Chondrocyte (in vitro differentiated cells): ENCODE results near the gene SH2D1B. TPM values are rescaled to one million over a fixed set of nuclear protein-coding genes. Genes with fewer than 3 reads are reported as not detected.

ENCODE experiments used
- DNase-seq: peaks from one replicate; pipeline ENCODE4 v3.0.0; 2021; ENCODE audit warnings: mixed read lengths, low spot score
- H3K27ac Mint-ChIP-seq: one replicate; pipeline ENCODE4 v1.8.0; 2021; ENCODE audit warnings: mild to moderate bottlenecking, moderate library complexity, mixed read lengths; ENCODE audit not compliant: unreplicated experiment
- H3K27me3 Mint-ChIP-seq: 2 replicates; pipeline ENCODE4 v1.8.0; 2021; ENCODE audit warnings: low read depth, mixed read lengths
- H3K36me3 Mint-ChIP-seq: 2 replicates; pipeline ENCODE4 v1.8.0; 2021; ENCODE audit warnings: low read depth, mixed read lengths
- H3K4me1 Mint-ChIP-seq: 2 replicates; pipeline ENCODE4 v1.8.0; 2021; ENCODE audit warnings: low read depth, mild to moderate bottlenecking, mixed read lengths
- H3K4me3 Mint-ChIP-seq: one replicate; pipeline ENCODE4 v1.8.0; 2021; ENCODE audit warnings: mild to moderate bottlenecking, moderate library complexity, mixed read lengths; ENCODE audit not compliant: unreplicated experiment
- H3K9me3 Mint-ChIP-seq: 2 replicates; pipeline ENCODE4 v1.8.0; 2021; ENCODE audit warnings: low read depth, mixed read lengths
- total RNA-seq: library from RNA; stranded (reverse); gene quantifications from 3 replicates; pipeline ENCODE4 v1.2.1, GENCODE V29; 2021
- TF ChIP-seq, protein P1 (sequence below): fragments of 200-600 bp; sonication (generic); IDR thresholded peaks from 2 replicates; pipeline ENCODE4 v1.5.0; 2021; ENCODE audit warnings: antibody characterized with exemption, mild to moderate bottlenecking, moderate library complexity

Gene SH2D1B
- total RNA-seq, 1 donor from 2014 or later: not detected

DNA sequence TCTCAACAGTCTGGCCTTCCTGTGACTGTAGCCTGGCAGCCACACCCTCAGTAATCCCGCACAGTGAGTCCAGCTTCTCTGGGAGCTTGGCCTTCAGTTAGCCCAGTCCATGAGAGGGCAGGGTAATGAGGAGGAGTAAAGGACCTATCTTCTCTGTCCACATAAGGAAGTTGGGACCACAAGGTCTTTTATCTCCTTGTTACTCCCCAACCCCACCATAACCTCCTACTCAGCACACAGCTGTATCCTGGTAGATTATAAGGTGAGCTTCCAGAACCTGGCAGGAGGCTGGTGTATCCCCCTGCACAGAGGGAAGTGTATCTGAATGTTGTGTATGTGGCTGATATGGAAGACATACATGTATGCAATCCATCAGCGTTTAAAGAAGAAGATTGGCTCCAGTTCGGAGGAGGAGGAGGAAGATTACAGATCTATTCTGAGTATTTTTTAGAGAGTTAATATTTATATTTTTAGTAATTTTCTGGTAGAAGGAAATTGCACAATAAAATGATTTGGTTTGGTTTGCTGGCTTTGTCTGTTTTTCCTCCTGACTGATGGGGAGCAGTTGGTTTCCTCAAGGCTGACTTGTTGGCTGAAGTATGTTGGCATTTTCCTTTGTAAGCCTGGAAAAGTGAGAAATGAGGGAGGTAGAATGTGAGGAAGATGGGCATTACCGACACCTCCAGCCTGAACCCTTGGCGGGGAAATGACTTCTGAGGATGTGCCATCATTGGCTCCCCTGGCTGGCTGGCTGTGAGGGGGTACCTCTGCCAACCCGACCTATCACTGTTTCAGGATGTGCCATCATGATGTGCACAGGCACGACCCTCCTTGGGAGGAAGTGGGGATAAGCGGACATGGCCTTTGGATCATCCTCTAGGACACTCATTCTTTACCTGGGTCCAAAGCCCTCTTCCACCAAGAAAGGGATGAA lies 25.4 kb downstream of the SH2D1B start:
- H3K9me3 Mint-ChIP-seq: no peaks in the 10 kb centered on the region
- H3K36me3 Mint-ChIP-seq: peaks cover 9% of the 10 kb centered on the region
- H3K4me1 Mint-ChIP-seq: no peaks in the 10 kb centered on the region
- H3K4me3 Mint-ChIP-seq: no peak overlapping the region
- DNase-seq: no peak
- TF ChIP-seq, protein P1, sequence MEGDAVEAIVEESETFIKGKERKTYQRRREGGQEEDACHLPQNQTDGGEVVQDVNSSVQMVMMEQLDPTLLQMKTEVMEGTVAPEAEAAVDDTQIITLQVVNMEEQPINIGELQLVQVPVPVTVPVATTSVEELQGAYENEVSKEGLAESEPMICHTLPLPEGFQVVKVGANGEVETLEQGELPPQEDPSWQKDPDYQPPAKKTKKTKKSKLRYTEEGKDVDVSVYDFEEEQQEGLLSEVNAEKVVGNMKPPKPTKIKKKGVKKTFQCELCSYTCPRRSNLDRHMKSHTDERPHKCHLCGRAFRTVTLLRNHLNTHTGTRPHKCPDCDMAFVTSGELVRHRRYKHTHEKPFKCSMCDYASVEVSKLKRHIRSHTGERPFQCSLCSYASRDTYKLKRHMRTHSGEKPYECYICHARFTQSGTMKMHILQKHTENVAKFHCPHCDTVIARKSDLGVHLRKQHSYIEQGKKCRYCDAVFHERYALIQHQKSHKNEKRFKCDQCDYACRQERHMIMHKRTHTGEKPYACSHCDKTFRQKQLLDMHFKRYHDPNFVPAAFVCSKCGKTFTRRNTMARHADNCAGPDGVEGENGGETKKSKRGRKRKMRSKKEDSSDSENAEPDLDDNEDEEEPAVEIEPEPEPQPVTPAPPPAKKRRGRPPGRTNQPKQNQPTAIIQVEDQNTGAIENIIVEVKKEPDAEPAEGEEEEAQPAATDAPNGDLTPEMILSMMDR: no peak
- no peak overlapping the region for H3K27ac Mint-ChIP-seq
- no peaks in the 10 kb centered on the region for H3K27me3 Mint-ChIP-seq

DNA sequence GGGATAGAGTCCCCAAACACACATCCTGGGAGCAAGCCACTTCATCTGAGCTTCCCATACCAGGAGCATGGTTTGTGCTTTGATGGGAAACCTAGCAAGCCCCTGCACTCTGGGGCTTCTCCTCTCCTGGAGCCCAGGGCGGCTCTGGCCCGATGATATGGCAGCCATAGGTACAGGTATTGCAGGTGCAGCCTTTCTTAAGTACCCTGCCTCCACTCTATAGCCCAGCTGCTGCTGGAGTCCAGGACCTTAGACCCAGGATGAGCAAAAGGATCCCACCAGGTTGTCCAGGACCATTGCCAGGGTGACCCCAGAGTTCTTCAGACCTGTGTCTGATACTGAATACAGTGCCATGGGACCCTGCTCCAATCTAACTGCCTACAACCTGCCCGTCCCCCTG lies 26.2 kb downstream of the SH2D1B start:
- H3K4me1 Mint-ChIP-seq: no peaks in the 10 kb centered on the region
- no peaks in the 10 kb centered on the region for H3K27me3 Mint-ChIP-seq
- peaks cover 9% of the 10 kb centered on the region for H3K36me3 Mint-ChIP-seq
- TF ChIP-seq, protein P1: no peak
- no peaks in the 10 kb centered on the region for H3K9me3 Mint-ChIP-seq
- no peak overlapping the region for H3K27ac Mint-ChIP-seq
- H3K4me3 Mint-ChIP-seq: no peak overlapping the region
- DNase-seq: no peak

DNA sequence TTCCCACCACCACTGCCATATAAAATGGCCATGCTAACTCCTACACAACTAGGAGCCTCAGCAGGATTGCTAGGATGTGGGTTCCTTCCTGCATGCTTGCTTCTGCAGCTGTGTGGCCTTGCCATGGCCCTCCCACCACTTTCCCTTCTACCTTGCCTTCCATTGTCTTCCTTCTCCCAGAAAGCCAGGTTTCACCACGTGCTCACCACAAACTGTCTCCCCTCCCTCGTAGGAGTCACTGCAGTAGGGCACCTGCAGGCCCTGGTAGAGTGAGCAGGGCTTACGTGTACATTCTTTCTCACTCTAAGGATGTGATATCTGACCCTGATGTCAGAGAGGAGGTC lies 26.7 kb downstream of the SH2D1B start:
- no peak for DNase-seq
- no peak overlapping the region for H3K27ac Mint-ChIP-seq
- no peaks in the 10 kb centered on the region for H3K27me3 Mint-ChIP-seq
- peaks cover 9% of the 10 kb centered on the region for H3K36me3 Mint-ChIP-seq
- TF ChIP-seq, protein P1: no peak
- no peaks in the 10 kb centered on the region for H3K9me3 Mint-ChIP-seq
- H3K4me1 Mint-ChIP-seq: no peaks in the 10 kb centered on the region
- H3K4me3 Mint-ChIP-seq: no peak overlapping the region

DNA sequence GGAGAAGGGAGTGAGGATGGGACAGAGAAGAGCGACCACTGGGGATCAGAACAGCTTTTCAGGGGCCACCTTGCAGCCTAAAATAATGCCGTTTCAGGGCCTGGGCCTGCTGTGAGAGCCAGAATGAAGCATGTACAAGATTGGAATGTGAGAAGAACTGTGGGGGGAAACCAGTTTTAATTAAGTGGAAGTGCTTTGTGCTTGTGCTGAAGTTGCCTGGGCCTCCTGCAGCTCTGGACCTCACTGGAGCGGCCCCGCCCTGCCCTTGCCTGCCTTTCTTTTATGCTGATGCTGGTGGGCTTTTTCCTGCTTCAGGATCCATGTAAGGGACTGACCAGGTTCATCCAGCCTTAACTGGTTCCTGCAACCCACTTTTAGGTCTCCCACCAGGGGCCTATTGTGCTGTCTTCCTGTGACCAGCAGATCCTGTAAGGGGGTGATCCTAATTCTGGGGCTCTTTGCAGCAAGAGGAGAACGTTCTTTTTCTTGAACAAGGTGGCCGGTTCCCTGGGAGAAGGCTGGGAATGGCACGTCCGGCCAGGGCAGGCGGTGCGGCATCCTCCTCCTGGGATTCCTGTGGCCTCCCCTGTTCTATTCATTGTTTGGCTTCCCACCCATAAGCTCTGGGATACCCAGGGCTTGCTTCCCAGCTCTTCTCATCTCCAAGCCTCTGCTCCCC lies 27.2 kb downstream of the SH2D1B start:
- no peak overlapping the region for H3K4me3 Mint-ChIP-seq
- DNase-seq: no peak
- peaks cover 9% of the 10 kb centered on the region for H3K36me3 Mint-ChIP-seq
- no peaks in the 10 kb centered on the region for H3K9me3 Mint-ChIP-seq
- no peaks in the 10 kb centered on the region for H3K4me1 Mint-ChIP-seq
- no peaks in the 10 kb centered on the region for H3K27me3 Mint-ChIP-seq
- TF ChIP-seq, protein P1: no peak
- no peak overlapping the region for H3K27ac Mint-ChIP-seq

DNA sequence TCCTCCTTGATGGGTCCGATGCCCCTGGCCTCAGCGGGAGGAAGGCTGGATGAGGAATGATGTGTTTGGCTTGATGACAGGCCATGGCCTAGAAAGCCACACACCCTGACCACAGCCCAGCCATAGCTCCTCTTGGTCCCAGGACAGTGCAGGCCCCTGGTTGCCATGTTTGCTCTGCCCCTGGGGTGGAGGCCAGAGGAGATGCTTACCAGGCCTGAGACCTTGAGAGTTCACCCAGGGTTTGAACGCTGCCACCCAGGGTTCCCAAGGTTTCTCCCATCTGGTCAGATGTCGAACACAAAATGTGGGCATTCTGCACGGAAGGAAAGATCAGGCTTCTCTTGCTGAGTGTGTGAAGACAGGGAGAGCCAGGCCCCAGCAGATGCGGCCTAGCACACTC lies 27.8 kb downstream of the SH2D1B start:
- H3K27me3 Mint-ChIP-seq: no peaks in the 10 kb centered on the region
- H3K9me3 Mint-ChIP-seq: no peaks in the 10 kb centered on the region
- no peaks in the 10 kb centered on the region for H3K4me1 Mint-ChIP-seq
- TF ChIP-seq, protein P1: no peak
- H3K4me3 Mint-ChIP-seq: no peak overlapping the region
- DNase-seq: no peak
- no peak overlapping the region for H3K27ac Mint-ChIP-seq
- H3K36me3 Mint-ChIP-seq: peaks cover 9% of the 10 kb centered on the region
